IgD-negative memory B cell (primary cell): Measurements from ENCODE around the gene MERTK. TPM values are rescaled to one million over a fixed set of nuclear protein-coding genes. Genes with fewer than 3 reads are reported as not detected.
A peak's percentile ranks its signal among the peaks of the same experiment; 100 is the strongest.
"Not testable (repeated sequence)": the region's sequence is repeated elsewhere in the genome, so short reads cannot be mapped to it uniquely, and the experiment has no call there.

Source experiments
- H3K27ac Mint-ChIP-seq, 3 donors: one replicate each; pipeline ENCODE4 v1.8.0; 2020 to 2022; ENCODE audit warnings: mild to moderate bottlenecking in 3 of 3, mixed read lengths in 3 of 3, moderate library complexity in 1 of 3
- H3K27me3 Mint-ChIP-seq: one replicate; pipeline ENCODE4 v1.8.0; 2021; ENCODE audit warnings: mixed read lengths
- H3K36me3 Mint-ChIP-seq: one replicate; pipeline ENCODE4 v1.8.0; 2020; ENCODE audit warnings: mild to moderate bottlenecking, mixed read lengths
- H3K4me1 Mint-ChIP-seq, 3 donors: one replicate each; pipeline ENCODE4 v1.8.0; 2020 to 2022; ENCODE audit warnings: mixed read lengths in 3 of 3, mild to moderate bottlenecking in 1 of 3
- H3K4me3 Mint-ChIP-seq, 4 donors: one replicate each; pipeline ENCODE4 v1.8.0; 2020 to 2022; ENCODE audit warnings: mild to moderate bottlenecking in 4 of 4, mixed read lengths in 4 of 4, moderate library complexity in 3 of 4
- H3K9me3 Mint-ChIP-seq, 3 donors: one replicate each; pipeline ENCODE4 v1.8.0; 2020 to 2021; ENCODE audit warnings: mixed read lengths in 3 of 3, mild to moderate bottlenecking in 1 of 3
- polyA plus RNA-seq: library from polyadenylated mRNA; unstranded; fragments of 300-500 nt; fragmentation: Illumina TruSeq; gene quantifications from one replicate; pipeline ENCODE4 v1.2.3, GENCODE V29; 2021

The MERTK gene
- polyA plus RNA-seq, 1 donor from 2014 or later: 0.33 TPM

- not testable (repeated sequence) for H3K9me3 Mint-ChIP-seq, H3K27ac Mint-ChIP-seq, H3K27me3 Mint-ChIP-seq, H3K4me3 Mint-ChIP-seq, H3K4me1 Mint-ChIP-seq, H3K36me3 Mint-ChIP-seq
These were observed 141.1 kb downstream of the MERTK start for GRCh38 chr2:112039556-112039955.

- H3K4me3 Mint-ChIP-seq, H3K36me3 Mint-ChIP-seq, H3K27ac Mint-ChIP-seq, H3K4me1 Mint-ChIP-seq, H3K27me3 Mint-ChIP-seq: not testable (repeated sequence)
- peaks cover 5 to 11% (median 8%) of the 10 kb centered on the region in 3 donors for H3K9me3 Mint-ChIP-seq
These were observed 141.7 kb downstream of the MERTK start for GRCh38 chr2:112040066-112040465.

- not testable (repeated sequence) for H3K27ac Mint-ChIP-seq, H3K4me3 Mint-ChIP-seq, H3K27me3 Mint-ChIP-seq, H3K4me1 Mint-ChIP-seq, H3K36me3 Mint-ChIP-seq
- peaks cover 8 to 24% (median 11%) of the 10 kb centered on the region in 3 donors for H3K9me3 Mint-ChIP-seq
These were observed 143.1 kb downstream of the MERTK start for GRCh38 chr2:112041460-112041859.

GRCh38 chr2:112045446-112046014 lies 147.1 kb downstream of the MERTK start:
- Mint-ChIP-seq H3K27me3 (peaks cover 5% of the 10 kb centered on the region), H3K9me3 (peaks cover 3 to 17% (median 8%) of the 10 kb centered on the region in 3 donors)

GRCh38 chr2:112046231-112046630 lies 147.8 kb downstream of the MERTK start:
- H3K27ac Mint-ChIP-seq: no peak overlapping the region
- peak overlapping the region in 1 of 4 donors; percentile 38 for H3K4me3 Mint-ChIP-seq
- peaks cover 3 to 17% (median 8%) of the 10 kb centered on the region in 3 donors for H3K9me3 Mint-ChIP-seq
- H3K27me3 Mint-ChIP-seq: peaks cover 5% of the 10 kb centered on the region
- peaks cover 2% of the 10 kb centered on the region for H3K36me3 Mint-ChIP-seq
- H3K4me1 Mint-ChIP-seq: no peaks in the 10 kb centered on the region

More at GRCh38 chr2:112045446-112046014, 147.1 kb downstream of the MERTK start:
- H3K4me1 Mint-ChIP-seq: no peaks in the 10 kb centered on the region
- H3K36me3 Mint-ChIP-seq: peaks cover 2% of the 10 kb centered on the region
- H3K27ac Mint-ChIP-seq: no peak overlapping the region
- H3K4me3 Mint-ChIP-seq: no peak overlapping the region

- peaks cover 3 to 17% (median 8%) of the 10 kb centered on the region in 3 donors for H3K9me3 Mint-ChIP-seq
- peaks cover 5% of the 10 kb centered on the region for H3K27me3 Mint-ChIP-seq
- no peak overlapping the region for H3K4me3 Mint-ChIP-seq
- peaks cover 2% of the 10 kb centered on the region for H3K36me3 Mint-ChIP-seq
- H3K27ac Mint-ChIP-seq: no peak overlapping the region
- H3K4me1 Mint-ChIP-seq: no peaks in the 10 kb centered on the region
These were observed 149.3 kb downstream of the MERTK start for GRCh38 chr2:112047537-112048235.

- Mint-ChIP-seq H3K36me3 (peaks cover 2% of the 10 kb centered on the region), H3K27me3 (peaks cover 5% of the 10 kb centered on the region), H3K4me3 (no peak overlapping the region), H3K9me3 (peaks cover 3 to 17% (median 8%) of the 10 kb centered on the region in 3 donors), H3K27ac (no peak overlapping the region), H3K4me1 (peaks cover under 1% of the 10 kb centered on the region in 3 donors)
These were observed 149.8 kb downstream of the MERTK start for GRCh38 chr2:112048236-112048592.

- H3K36me3 Mint-ChIP-seq: peaks cover under 1% of the 10 kb centered on the region
- H3K9me3 Mint-ChIP-seq: peaks cover 3 to 17% (median 8%) of the 10 kb centered on the region in 3 donors
- H3K4me1 Mint-ChIP-seq: peaks cover 5 to 7% (median 6%) of the 10 kb centered on the region in 3 donors
These were observed 150.5 kb downstream of the MERTK start for GRCh38 chr2:112048887-112049286.

GRCh38 chr2:112050316-112050715 lies 151.9 kb downstream of the MERTK start:
- Mint-ChIP-seq H3K4me1 (peaks cover 5 to 9% (median 8%) of the 10 kb centered on the region in 3 donors), H3K27ac (no peak overlapping the region), H3K4me3 (no peak overlapping the region), H3K36me3 (no peaks in the 10 kb centered on the region), H3K9me3 (peaks cover 3 to 11% (median 6%) of the 10 kb centered on the region in 3 donors), H3K27me3 (peaks cover 4% of the 10 kb centered on the region)

More at GRCh38 chr2:112048887-112049286, 150.5 kb downstream of the MERTK start:
- Mint-ChIP-seq H3K4me3 (no peak overlapping the region), H3K27me3 (peaks cover 5% of the 10 kb centered on the region), H3K27ac (no peak overlapping the region)

GRCh38 chr2:112053917-112054846 lies 155.8 kb downstream of the MERTK start:
- Mint-ChIP-seq H3K27ac (peak overlapping the region; percentile 86 to 97 (median 95)), H3K4me3 (peak overlapping the region; percentile 83 to 100 (median 96)), H3K9me3 (no peaks in the 10 kb centered on the region), H3K36me3 (no peaks in the 10 kb centered on the region), H3K4me1 (peaks cover 30 to 34% (median 32%) of the 10 kb centered on the region in 3 donors), H3K27me3 (no peaks in the 10 kb centered on the region)

GRCh38 chr2:112054847-112055729 lies 156.7 kb downstream of the MERTK start, which contains the start of gene TMEM87B:
Gene TMEM87B, plus strand, starts transcription at chr2:112055269. Its CDS starts 323 bp downstream, at chr2:112055592.
- H3K27ac Mint-ChIP-seq: peak within 1 kb of the TSS; percentile 86 to 97 (median 97)
- no peaks in the 10 kb centered on the region for H3K9me3 Mint-ChIP-seq
- peaks cover 32 to 37% (median 35%) of the 10 kb centered on the region in 3 donors for H3K4me1 Mint-ChIP-seq
- H3K36me3 Mint-ChIP-seq: no peaks in the 10 kb centered on the region
- H3K27me3 Mint-ChIP-seq: no peaks in the 10 kb centered on the region
- H3K4me3 Mint-ChIP-seq: peak within 1 kb of the TSS; percentile 83 to 100 (median 96)

GRCh38 chr2:112055730-112056625 lies 157.6 kb downstream of the MERTK start:
- peak overlapping the region; percentile 83 to 97 (median 94) for H3K4me3 Mint-ChIP-seq
- H3K4me1 Mint-ChIP-seq: peaks cover 32 to 37% (median 35%) of the 10 kb centered on the region in 3 donors
- H3K9me3 Mint-ChIP-seq: no peaks in the 10 kb centered on the region
- H3K27me3 Mint-ChIP-seq: no peaks in the 10 kb centered on the region
- H3K36me3 Mint-ChIP-seq: no peaks in the 10 kb centered on the region
- H3K27ac Mint-ChIP-seq: peak overlapping the region; percentile 80 to 97 (median 86)

GRCh38 chr2:112056626-112056987 lies 158.2 kb downstream of the MERTK start:
- Mint-ChIP-seq H3K4me3 (peak overlapping the region; percentile 83 to 97 (median 94)), H3K27me3 (no peaks in the 10 kb centered on the region), H3K4me1 (peaks cover 32 to 41% (median 38%) of the 10 kb centered on the region in 3 donors), H3K27ac (peak overlapping the region in 2 of 3 donors; percentile 86 to 97), H3K9me3 (no peaks in the 10 kb centered on the region), H3K36me3 (no peaks in the 10 kb centered on the region)
